ENCODE results near the gene DLG2.

- TF ChIP-seq CTCF (IDR thresholded peaks at IDR 0.05) (no peak), POLR2A (IDR thresholded peaks at IDR 0.05) (no peak)
Measured at GRCh38 chr11:84501750-84502149, 1125.4 kb downstream of the DLG2 start.
